IMR-90 (cell line): ENCODE measurements around the gene PLD2. TPM values are rescaled to one million over a fixed set of nuclear protein-coding genes. Genes with fewer than 3 reads are reported as not detected.

Source experiments
- ATAC-seq: fragments of 200-7000 bp; cut with Tn5 transposase; 2 replicates; pipeline ENCODE4 v1.9.1; 2020; ENCODE audit warnings: low read depth, mild to moderate bottlenecking, moderate library complexity
- BruUV-seq: library from RNA; stranded (reverse); fragments of 400-500 nt; replicated peaks from 2 replicates; lab custom pipeline; 2021; lab: Mats Ljungman, UMichigan
- CTCF ChIA-PET: fragments of 300-600 bp; formaldehyde crosslinking; extraction: SDS; loops from one replicate; lab custom pipeline; 2021; ENCODE audit warnings: antibody characterized with exemption; lab: Yijun Ruan, JAX
- POLR2A ChIA-PET: fragments of 300-600 bp; sonication (Branson Sonifier 250); formaldehyde crosslinking; loops from one replicate; lab custom pipeline; 2022; ENCODE audit warnings: antibody characterized with exemption; ENCODE audit not compliant: unreplicated experiment; lab: Charles Lee
- DNase-seq: peaks from one replicate; pipeline ENCODE4 v3.0.0; 2013
- H2AFZ ChIP-seq: replicated peaks from 2 replicates; pipeline ENCODE3; 2013; ENCODE audit warnings: low read length, mild to moderate bottlenecking; ENCODE audit not compliant: poor library complexity
- H2AK5ac ChIP-seq: 2 replicates; pipeline ENCODE4 v1.6.1; 2013; ENCODE audit warnings: low read depth, low read length, inconsistent platforms
- H2AK9ac ChIP-seq: replicated peaks from 2 replicates; pipeline ENCODE3; 2013; ENCODE audit warnings: mild to moderate bottlenecking, low read depth, low read length, moderate library complexity; ENCODE audit not compliant: poor library complexity
- H2BK120ac ChIP-seq: 2 replicates; pipeline ENCODE4 v1.6.1; 2013; ENCODE audit warnings: low read depth, low read length, inconsistent platforms
- H2BK15ac ChIP-seq: 3 replicates; pipeline ENCODE4 v1.6.1; 2013; ENCODE audit warnings: low read depth, low read length, inconsistent platforms
- H2BK20ac ChIP-seq: 2 replicates; pipeline ENCODE4 v1.6.1; 2013; ENCODE audit warnings: low read depth, mild to moderate bottlenecking, inconsistent platforms, low read length, moderate library complexity
- H2BK5ac ChIP-seq: 2 replicates; pipeline ENCODE4 v1.6.1; 2013; ENCODE audit warnings: mild to moderate bottlenecking, low read depth, low read length, inconsistent platforms; ENCODE audit not compliant: poor library complexity, severe bottlenecking
- H3K14ac ChIP-seq: replicated peaks from 2 replicates; pipeline ENCODE4 v1.6.1; 2013; ENCODE audit warnings: low read depth, low read length, inconsistent platforms
- H3K18ac ChIP-seq: 2 replicates; pipeline ENCODE4 v1.6.1; 2013; ENCODE audit warnings: low read depth, low read length, control low read depth
- H3K23ac ChIP-seq: 2 replicates; pipeline ENCODE4 v1.6.1; 2013; ENCODE audit warnings: low read depth, low read length, inconsistent platforms
- H3K27ac ChIP-seq: 2 replicates; pipeline ENCODE4 v1.5.1; 2013; ENCODE audit warnings: mild to moderate bottlenecking, control low read depth, low read length; ENCODE audit not compliant: insufficient read depth
- H3K27me3 ChIP-seq: 2 replicates; pipeline ENCODE4 v1.6.1; 2013; ENCODE audit warnings: low read length; ENCODE audit not compliant: control insufficient read depth, insufficient read depth
- H3K36me3 ChIP-seq: 2 replicates; pipeline ENCODE4 v1.6.1; 2013; ENCODE audit warnings: low read length, mixed read lengths; ENCODE audit not compliant: control insufficient read depth, insufficient read depth
- H3K4ac ChIP-seq: 2 replicates; pipeline ENCODE4 v1.6.1; 2013; ENCODE audit warnings: low read depth, low read length, inconsistent platforms
- H3K4me1 ChIP-seq: 2 replicates; pipeline ENCODE4 v1.6.1; 2013; ENCODE audit warnings: low read length, mixed read lengths; ENCODE audit not compliant: control insufficient read depth, insufficient read depth
- H3K4me2 ChIP-seq: 2 replicates; pipeline ENCODE4 v1.6.1; 2013; ENCODE audit warnings: low read depth, mild to moderate bottlenecking, control low read depth, low read length, moderate library complexity
- H3K4me3 ChIP-seq: 2 replicates; pipeline ENCODE4 v1.5.1; 2013; ENCODE audit warnings: low read depth, mild to moderate bottlenecking, control low read depth, low read length, moderate library complexity; ENCODE audit not compliant: insufficient read depth
- H3K56ac ChIP-seq: 2 replicates; pipeline ENCODE4 v1.6.1; 2013; ENCODE audit warnings: low read length, inconsistent platforms; ENCODE audit not compliant: insufficient read depth; ENCODE audit errors: extremely low read depth
- H3K79me1 ChIP-seq, 2 experiments: 2 replicates each; pipeline ENCODE4 v1.6.1; 2013; ENCODE audit warnings: low read length in 2 of 2, inconsistent platforms in 1 of 2, low read depth in 1 of 2
- H3K9ac ChIP-seq: 2 replicates; pipeline ENCODE4 v1.6.1; 2013; ENCODE audit warnings: low read depth, low read length, control low read depth
- H3K9me1 ChIP-seq: 2 replicates; pipeline ENCODE4 v1.6.1; 2013; ENCODE audit warnings: low read length, inconsistent platforms; ENCODE audit not compliant: insufficient read depth
- H3K9me3 ChIP-seq: 2 replicates; pipeline ENCODE4 v1.6.1; 2013; ENCODE audit warnings: low read length; ENCODE audit not compliant: control insufficient read depth, insufficient read depth
- H4K20me1 ChIP-seq: 2 replicates; pipeline ENCODE4 v1.6.1; 2013; ENCODE audit warnings: low read length, inconsistent platforms; ENCODE audit not compliant: insufficient read depth
- H4K5ac ChIP-seq: 2 replicates; pipeline ENCODE4 v1.6.1; 2013; ENCODE audit warnings: mild to moderate bottlenecking, low read depth, low read length, control low read depth
- H4K8ac ChIP-seq, 2 experiments: 2 replicates each; pipeline ENCODE4 v1.6.1; 2013; ENCODE audit warnings: low read depth in 2 of 2, low read length in 2 of 2, control low read depth in 1 of 2, inconsistent platforms in 1 of 2
- H4K91ac ChIP-seq: 2 replicates; pipeline ENCODE4 v1.6.1; 2013; ENCODE audit warnings: low read depth, low read length, inconsistent platforms; ENCODE audit not compliant: insufficient read depth
- CEBPB ChIP-seq: IDR thresholded peaks from 2 replicates; pipeline ENCODE4 v1.6.1; 2012; ENCODE audit warnings: low read depth, low read length, improper control_type of control experiment
- FOS ChIP-seq: fragments of 150-350 bp; IDR thresholded peaks from 2 replicates; pipeline ENCODE4 v1.6.1; 2016; ENCODE audit warnings: low read depth, low read length
- MAZ ChIP-seq: IDR thresholded peaks from 2 replicates; pipeline ENCODE4 v1.6.1; 2012; ENCODE audit warnings: low read depth, mild to moderate bottlenecking, low read length, improper control_type of control experiment, moderate library complexity, borderline replicate concordance
- RAD21 ChIP-seq: IDR thresholded peaks from 2 replicates; pipeline ENCODE4 v1.6.1; 2012; ENCODE audit warnings: low read length, improper control_type of control experiment
- RFX5 ChIP-seq: IDR thresholded peaks from 2 replicates; pipeline ENCODE4 v1.8.0; 2012; ENCODE audit warnings: low read depth, mild to moderate bottlenecking, low read length, moderate library complexity
- USF2 ChIP-seq: fragments of 150-350 bp; IDR thresholded peaks from 2 replicates; pipeline ENCODE4 v1.6.1; 2017; ENCODE audit warnings: mild to moderate bottlenecking, antibody characterized with exemption, low read length, low read depth
- WGBS, 2 experiments: methylation state at CpG; one replicate each; pipeline versions ENCODE4 v1.1.5 to v1.1.7; 2013; ENCODE audit warnings: missing lambda C conversion rate in 2 of 2; ENCODE audit not compliant: insufficient read length in 1 of 2; ENCODE audit errors: extremely low coverage in 2 of 2; 5-methylcytosine and 5-hydroxymethylcytosine counted together
- dilution Hi-C: fragments of 300-500 bp; cut with HindIII; formaldehyde crosslinking; loops from one replicate; pipeline ENCODE4 v1.14.3; 2018; ENCODE audit warnings: low sequenced_read_pairs; ENCODE audit not compliant: unreplicated experiment
- in situ Hi-C: fragments of 300-500 bp; cut with MboI; formaldehyde crosslinking; loops from 3 replicates; pipeline ENCODE4 v1.14.3; 2019; ENCODE audit warnings: low sequenced_read_pairs, inconsistent platforms, mixed read lengths
- intact Hi-C: fragments of 100-400 bp; cut with micrococcal nuclease; formaldehyde crosslinking; loops from 2 replicates; pipeline ENCODE4 v1.10.0; 2022
- polyA plus RNA-seq, 3 experiments: library from polyadenylated mRNA; depleted of rRNA; stranded (reverse); fragments of >200 nt; gene quantifications; 2 replicates each; pipeline ENCODE4 v1.2.3, GENCODE V29; 2012; ENCODE audit warnings: low replicate concordance in 1 of 3
- total RNA-seq: library from RNA; depleted of rRNA; stranded (reverse); fragments of >200 nt; gene quantifications from 2 replicates; pipeline ENCODE4 v1.2.3, GENCODE V29; 2012

Gene PLD2
- total and polyA plus RNA-seq, 2 of the 4 experiments (the other 2 are of a cell fraction) = 12.5 to 28.0 TPM

GRCh38 chr17:4764595-4764994, 42.4 kb upstream of the PLD2 start:
- Histone ChIP-seq H4K5ac (no peak overlapping the region), H3K27ac (no peak overlapping the region), H3K23ac (no peak overlapping the region), H3K4me2 (no peak overlapping the region), H3K36me3 (no peaks in the 10 kb centered on the region), H2AFZ (no peak overlapping the region), H4K8ac (no peak overlapping the region), H2BK5ac (no peak overlapping the region), H3K4me1 (no peaks in the 10 kb centered on the region), H3K56ac (no peak overlapping the region), H3K9me1 (0 out of 2 replicates have a peak, but pooled peaks cover 3% of the 10 kb centered on the region), H2BK120ac (no peak overlapping the region), H3K27me3 (peaks cover 12% of the 10 kb centered on the region), H2BK15ac (no peak overlapping the region), H3K4ac (no peak overlapping the region), H2BK20ac (no peak overlapping the region), H3K18ac (no peak overlapping the region), H4K20me1 (no peaks in the 10 kb centered on the region), H2AK5ac (no peak overlapping the region), H3K9me3 (no peaks in the 10 kb centered on the region), H3K4me3 (no peak overlapping the region), H3K14ac (no peak overlapping the region), H3K9ac (no peak overlapping the region), H2AK9ac (no peak overlapping the region), H4K91ac (no peak overlapping the region), H3K79me1 (no peaks in the 10 kb centered on the region)
- WGBS, 2 experiments = no CpG with 5 or more reads among the region's 3 CpGs
- ChIA-PET POLR2A (no interaction called here), CTCF (no interaction called here)
- BruUV-seq = no TSS peak
- intact Hi-C loops = no loop called here
- ATAC-seq (no peak), DNase-seq (no peak)
- dilution Hi-C loops = no loop called here
- in situ Hi-C loops = no loop called here
- TF ChIP-seq RAD21 (no peak), MAZ (no peak), CEBPB (no peak), FOS (no peak), USF2 (no peak), RFX5 (no peak)
